ENCODE results near the gene PRG3. TPM values are rescaled to one million over a fixed set of nuclear protein-coding genes. Genes with fewer than 3 reads are reported as not detected.

PRG3 gene
- total RNA-seq, 2 experiments from 2014 or later = not detected

- DNase-seq = peak; percentile 34
- Mint-ChIP-seq H3K9me3 (no peaks in the 10 kb centered on the region), H3K4me3 (peak overlapping the region; percentile 89), H3K36me3 (ENCODE audit: low read depth) (peaks cover 32% of the 10 kb centered on the region), H3K27ac (peak overlapping the region; percentile 98), H3K4me1 (peaks cover 42% of the 10 kb centered on the region), H3K27me3 (peaks cover 5% of the 10 kb centered on the region)
- ChIA-PET CTCF (interaction anchor here (0.7 to 1.9 kb wide), 5 partner anchors 10 to 157 kb away, joined by 3 to 8 read pairs (median 6); no protein-coding TSS in a partner anchor), POLR2A (interaction anchor here (1.0 kb wide), 1 partner anchor 11 kb away, joined by 11 read pairs; no protein-coding TSS in a partner anchor)
These were observed 44.8 kb downstream of the PRG3 start for GRCh38 chr11:57336111-57336666.

- POLR2A ChIA-PET = interaction anchor here (1.0 kb wide), 1 partner anchor 10 kb away, joined by 11 read pairs; no protein-coding TSS in a partner anchor
- H3K27me3 Mint-ChIP-seq = peaks cover 5% of the 10 kb centered on the region
- peaks cover 46% of the 10 kb centered on the region for H3K4me1 Mint-ChIP-seq
- CTCF ChIA-PET = interaction anchor here (1.2 to 1.9 kb wide), 5 partner anchors 9 to 158 kb away, joined by 3 to 8 read pairs (median 6); partner anchors contain the start of gene TNKS1BP1
- H3K9me3 Mint-ChIP-seq = no peaks in the 10 kb centered on the region
- DNase-seq = peak; percentile 90
- H3K4me3 Mint-ChIP-seq = peak within 1 kb of the TSS; percentile 89
- H3K27ac Mint-ChIP-seq = peak within 1 kb of the TSS; percentile 98
- peaks cover 39% of the 10 kb centered on the region for H3K36me3 Mint-ChIP-seq (ENCODE audit: low read depth)
These were observed 45.4 kb downstream of the PRG3 start, which contains the start of gene SSRP1 for GRCh38 chr11:57335343-57336110. SSRP1 (minus strand) TSS chr11:57335892; CDS start chr11:57335121, 771 bp downstream.

GRCh38 chr11:57335023-57335342, 46.0 kb downstream of the PRG3 start:
- Mint-ChIP-seq H3K36me3 (ENCODE audit: low read depth) (peaks cover 44% of the 10 kb centered on the region), H3K27me3 (peaks cover 5% of the 10 kb centered on the region), H3K9me3 (no peaks in the 10 kb centered on the region), H3K4me1 (peaks cover 50% of the 10 kb centered on the region), H3K4me3 (peak overlapping the region; percentile 89), H3K27ac (peak overlapping the region; percentile 98)
- ChIA-PET POLR2A (no interaction called here), CTCF (interaction anchor here (1.2 to 1.9 kb wide), 5 partner anchors 9 to 158 kb away, joined by 3 to 8 read pairs (median 6); partner anchors contain the start of gene TNKS1BP1)
- DNase-seq = no peak

GRCh38 chr11:57332694-57333440, 48.1 kb downstream of the PRG3 start:
- Mint-ChIP-seq H3K27ac (no peak overlapping the region), H3K4me3 (no peak overlapping the region), H3K9me3 (no peaks in the 10 kb centered on the region), H3K36me3 (ENCODE audit: low read depth) (peaks cover 63% of the 10 kb centered on the region), H3K4me1 (peaks cover 56% of the 10 kb centered on the region), H3K27me3 (no peaks in the 10 kb centered on the region)
- DNase-seq = no peak
- POLR2A ChIA-PET = no interaction called here
- CTCF ChIA-PET = interaction anchor here (0.9 kb wide), 1 partner anchor 15 kb away, joined by 3 read pairs; no protein-coding TSS in a partner anchor

- DNase-seq = no peak
- Mint-ChIP-seq H3K9me3 (no peaks in the 10 kb centered on the region), H3K4me3 (no peak overlapping the region), H3K36me3 (ENCODE audit: low read depth) (peaks cover 74% of the 10 kb centered on the region), H3K27me3 (no peaks in the 10 kb centered on the region), H3K27ac (no peak overlapping the region), H3K4me1 (peaks cover 67% of the 10 kb centered on the region)
- CTCF ChIA-PET = no interaction called here
- POLR2A ChIA-PET = no interaction called here
These were observed 49.2 kb downstream of the PRG3 start for GRCh38 chr11:57331720-57332119.

- Mint-ChIP-seq H3K4me1 (peaks cover 73% of the 10 kb centered on the region), H3K36me3 (ENCODE audit: low read depth) (peaks cover 86% of the 10 kb centered on the region), H3K9me3 (no peaks in the 10 kb centered on the region), H3K27me3 (no peaks in the 10 kb centered on the region), H3K4me3 (no peak overlapping the region), H3K27ac (no peak overlapping the region)
- CTCF ChIA-PET = no interaction called here
- DNase-seq = no peak
- POLR2A ChIA-PET = no interaction called here
These were observed 50.9 kb downstream of the PRG3 start for GRCh38 chr11:57330029-57330428.

GRCh38 chr11:57327721-57328120, 53.2 kb downstream of the PRG3 start:
- Mint-ChIP-seq H3K36me3 (ENCODE audit: low read depth) (peaks cover 68% of the 10 kb centered on the region), H3K4me1 (peaks cover 58% of the 10 kb centered on the region), H3K27me3 (no peaks in the 10 kb centered on the region), H3K9me3 (no peaks in the 10 kb centered on the region), H3K4me3 (no peak overlapping the region), H3K27ac (no peak overlapping the region)
- DNase-seq = no peak
- ChIA-PET CTCF (interaction anchor here (1.6 kb wide), 1 partner anchor 16 kb away, joined by 4 read pairs; no protein-coding TSS in a partner anchor), POLR2A (no interaction called here)

Other genes with a start within 250 kb of the PRG3 start
- gene LRRC55, start 199.2 kb downstream of the PRG3 start, total RNA-seq = not detected
- gene APLNR, start 143.9 kb downstream of the PRG3 start, total RNA-seq = not detected
- gene TNKS1BP1, start 56.2 kb downstream of the PRG3 start, total RNA-seq = 10 to 100 TPM in 1 of 2 experiments, 1 to 10 TPM in 1; 8.9 to 10.4 TPM
- gene SSRP1, start 45.3 kb downstream of the PRG3 start, total RNA-seq = 100 to 1,000 TPM; 165 to 175 TPM
- not detected for gene P2RX3, start 42.8 kb downstream of the PRG3 start, total RNA-seq
- under 1 TPM; 0.17 to 0.40 TPM for gene PRG2, start 9.5 kb upstream of the PRG3 start, total RNA-seq
- 100 to 1,000 TPM in 1 of 2 experiments, 10 to 100 TPM in 1; 98.2 to 104 TPM for gene SLC43A3, start 46.0 kb upstream of the PRG3 start, total RNA-seq
- under 1 TPM in 1 of 2 experiments, not detected in 1; 0.35 TPM for gene RTN4RL2, start 79.4 kb upstream of the PRG3 start, total RNA-seq
- gene SLC43A1, start 134.6 kb upstream of the PRG3 start, total RNA-seq = 10 to 100 TPM; 22.9 to 23.4 TPM
- gene TIMM10, start 149.6 kb upstream of the PRG3 start, total RNA-seq = 10 to 100 TPM; 87.3 to 97.7 TPM
- not detected for gene SMTNL1, start 156.4 kb upstream of the PRG3 start, total RNA-seq
- 100 to 1,000 TPM; 303 to 350 TPM for gene UBE2L6, start 186.5 kb upstream of the PRG3 start, total RNA-seq
- gene SERPING1, start 216.5 kb upstream of the PRG3 start, total RNA-seq = under 1 TPM in 1 of 2 experiments, not detected in 1; 0.23 TPM

Data from activated CD4-positive, alpha-beta T cell treated with anti-CD3 and anti-CD28 coated beads, Interleukin-2, amount 10 ng/mL, durations not matched to agents 7 days and 5 days (primary cell).